Mesenchymal stem cell (in vitro differentiated cells and primary cell): ENCODE results near the gene SMTN.
A peak's percentile ranks its signal among the peaks of the same experiment; 100 is the strongest.

Source experiments
- DNase-seq: peaks from one replicate; pipeline ENCODE4 v3.0.0-alpha.2; 2013
- H2AFZ ChIP-seq: one replicate; pipeline ENCODE4 v1.6.1; 2013; ENCODE audit warnings: low read depth, mild to moderate bottlenecking, control low read depth, inconsistent platforms, low read length, moderate library complexity
- H2AK5ac ChIP-seq: 2 replicates; pipeline ENCODE4 v1.6.1; 2013; ENCODE audit warnings: low read length, moderate library complexity, mild to moderate bottlenecking, inconsistent platforms; ENCODE audit not compliant: severe bottlenecking
- H2BK120ac ChIP-seq: one replicate; pipeline ENCODE4 v1.6.1; 2013; ENCODE audit warnings: low read depth, mild to moderate bottlenecking, inconsistent platforms, low read length, moderate library complexity
- H2BK12ac ChIP-seq, 2 experiments: one replicate each; pipeline ENCODE4 v1.6.1; 2013; ENCODE audit warnings: inconsistent platforms in 2 of 2, low read length in 2 of 2, mild to moderate bottlenecking in 2 of 2, moderate library complexity in 2 of 2, control low read depth in 1 of 2
- H2BK15ac ChIP-seq: one replicate; pipeline ENCODE4 v1.6.1; 2013; ENCODE audit warnings: mild to moderate bottlenecking, low read depth, inconsistent platforms; ENCODE audit not compliant: poor library complexity, severe bottlenecking
- H2BK5ac ChIP-seq: 2 replicates; pipeline ENCODE4 v1.6.1; 2013; ENCODE audit warnings: low read depth, mild to moderate bottlenecking, low read length, control low read depth, inconsistent platforms; ENCODE audit not compliant: poor library complexity, severe bottlenecking
- H3K14ac ChIP-seq, 2 experiments: one replicate each; pipeline ENCODE4 v1.6.1; 2013; ENCODE audit warnings: inconsistent platforms in 2 of 2, low read length in 2 of 2, control low read depth in 1 of 2, mild to moderate bottlenecking in 1 of 2, moderate library complexity in 1 of 2
- H3K18ac ChIP-seq, 2 experiments: one replicate each; pipeline ENCODE4 v1.6.1; 2013; ENCODE audit warnings: inconsistent platforms in 2 of 2, low read length in 2 of 2, control low read depth in 1 of 2, low read depth in 1 of 2, mild to moderate bottlenecking in 1 of 2
- H3K23ac ChIP-seq, 2 experiments: one replicate each; pipeline ENCODE4 v1.6.1; 2013; ENCODE audit warnings: inconsistent platforms in 2 of 2, low read length in 2 of 2, mild to moderate bottlenecking in 2 of 2, moderate library complexity in 2 of 2, control low read depth in 1 of 2
- H3K27ac ChIP-seq: 2 replicates; pipeline ENCODE4 v1.5.1; 2013; ENCODE audit warnings: mild to moderate bottlenecking, moderate library complexity, low read length, control low read depth, inconsistent platforms; ENCODE audit not compliant: poor library complexity, severe bottlenecking
- H3K27me3 ChIP-seq, 2 experiments: 2 replicates each; pipeline versions ENCODE4 v1.6.1 to v1.7.0; 2013; ENCODE audit warnings: low read length in 2 of 2, mild to moderate bottlenecking in 2 of 2, moderate library complexity in 2 of 2, control low read depth in 1 of 2, inconsistent platforms in 1 of 2; ENCODE audit not compliant: control insufficient read depth in 1 of 2, insufficient read depth in 1 of 2
- H3K36me3 ChIP-seq, 2 experiments: 2 replicates each; pipeline versions ENCODE4 v1.6.1 to v1.7.0; 2013; ENCODE audit warnings: low read length in 2 of 2, control low read depth in 1 of 2, inconsistent platforms in 1 of 2, low read depth in 1 of 2, mild to moderate bottlenecking in 1 of 2; ENCODE audit not compliant: insufficient read depth in 2 of 2, control insufficient read depth in 1 of 2
- H3K4ac ChIP-seq, 2 experiments: one replicate each; pipeline ENCODE4 v1.6.1; 2013; ENCODE audit warnings: inconsistent platforms in 2 of 2, low read length in 2 of 2, mild to moderate bottlenecking in 2 of 2, moderate library complexity in 2 of 2, control low read depth in 1 of 2, low read depth in 1 of 2
- H3K4me1 ChIP-seq: 2 replicates; pipeline ENCODE4 v1.6.1; 2013; ENCODE audit warnings: low read depth, low read length, control low read depth; ENCODE audit not compliant: control insufficient read depth, insufficient read depth
- H3K4me2 ChIP-seq: 2 replicates; pipeline ENCODE4 v1.6.1; 2013; ENCODE audit warnings: low read length, mild to moderate bottlenecking, inconsistent platforms; ENCODE audit not compliant: poor library complexity, severe bottlenecking
- H3K4me3 ChIP-seq, 2 experiments: 2 replicates each; pipeline versions ENCODE4 v1.5.1 to v1.7.0; 2013; ENCODE audit warnings: low read length in 2 of 2, mild to moderate bottlenecking in 2 of 2, control low read depth in 1 of 2, low read depth in 1 of 2; ENCODE audit not compliant: insufficient read depth in 1 of 2
- H3K79me1 ChIP-seq: replicated peaks from 2 replicates; pipeline ENCODE4 v1.6.1; 2013; ENCODE audit warnings: mild to moderate bottlenecking, control low read depth, low read length, inconsistent platforms; ENCODE audit not compliant: poor library complexity, severe bottlenecking
- H3K9ac ChIP-seq: 2 replicates; pipeline ENCODE4 v1.7.0; 2013; ENCODE audit warnings: mild to moderate bottlenecking, low read length, moderate library complexity
- H3K9me3 ChIP-seq: 2 replicates; pipeline ENCODE4 v1.7.0; 2013; ENCODE audit warnings: mild to moderate bottlenecking, low read length; ENCODE audit not compliant: control insufficient read depth
- H4K8ac ChIP-seq: one replicate; pipeline ENCODE4 v1.6.1; 2013; ENCODE audit warnings: inconsistent platforms, mild to moderate bottlenecking, low read length, moderate library complexity
- H4K91ac ChIP-seq: one replicate; pipeline ENCODE4 v1.6.1; 2013; ENCODE audit warnings: mild to moderate bottlenecking, low read length, inconsistent platforms
- WGBS: methylation state at CpG from one replicate; pipeline ENCODE4 v1.1.7; 2013; ENCODE audit warnings: mixed read lengths; 5-methylcytosine and 5-hydroxymethylcytosine counted together

Gene SMTN

GRCh38 chr22:31087744-31088215 is 6.7 kb downstream of the SMTN start:
- H3K14ac ChIP-seq: no peak overlapping the region
- peaks cover 43% of the 10 kb centered on the region for H3K79me1 ChIP-seq
- H3K9ac ChIP-seq: no peak overlapping the region
- H3K4me1 ChIP-seq: peaks cover 49% of the 10 kb centered on the region
- no peak overlapping the region for H2BK12ac ChIP-seq
- H3K4me3 ChIP-seq: no peak overlapping the region
- no peaks in the 10 kb centered on the region for H3K9me3 ChIP-seq
- H3K23ac ChIP-seq: no peak overlapping the region
- no peak overlapping the region for H2BK15ac ChIP-seq
- no peak overlapping the region for H2AFZ ChIP-seq
- DNase-seq: no peak
- H2BK120ac ChIP-seq: no peak overlapping the region
- no peak overlapping the region for H3K4me2 ChIP-seq
- no peak overlapping the region for H3K4ac ChIP-seq
- no peak overlapping the region for H4K91ac ChIP-seq
- no peak overlapping the region for H3K27ac ChIP-seq
- H3K27me3 ChIP-seq: no peaks in the 10 kb centered on the region
- no peak overlapping the region for H2BK5ac ChIP-seq
- H3K18ac ChIP-seq: no peak overlapping the region
- H4K8ac ChIP-seq: no peak overlapping the region
- no peak overlapping the region for H2AK5ac ChIP-seq
- peaks cover 71 to 82% of the 10 kb centered on the region in 2 experiments for H3K36me3 ChIP-seq
- WGBS: 98% methylated on average over 21 of the region's 21 CpGs

- no peak overlapping the region for H2BK120ac ChIP-seq
- WGBS: 96% methylated on average over 23 of the region's 26 CpGs
Observed at GRCh38 chr22:31088233-31088986, 7.3 kb downstream of the SMTN start.

GRCh38 chr22:31089160-31090100 is 8.3 kb downstream of the SMTN start:
- Histone ChIP-seq H3K4me1 (peaks cover 32% of the 10 kb centered on the region), H4K91ac (peak overlapping the region; percentile 52), H3K9me3 (no peaks in the 10 kb centered on the region), H4K8ac (no peak overlapping the region), H3K27me3 (no peaks in the 10 kb centered on the region), H3K4me3 (no peak overlapping the region), H3K4me2 (no peak overlapping the region), H3K27ac (no peak overlapping the region), H2BK5ac (no peak overlapping the region), H3K36me3 (peaks cover 79 to 90% of the 10 kb centered on the region in 2 experiments), H3K4ac (no peak overlapping the region), H2AK5ac (no peak overlapping the region), H2AFZ (no peak overlapping the region), H3K79me1 (peaks cover 55% of the 10 kb centered on the region), H3K18ac (no peak overlapping the region), H2BK12ac (no peak overlapping the region), H3K9ac (no peak overlapping the region), H3K23ac (no peak overlapping the region), H3K14ac (no peak overlapping the region), H2BK15ac (no peak overlapping the region), H2BK120ac (no peak overlapping the region)
- 77% methylated on average over 9 of the region's 9 CpGs for WGBS
- peak; percentile 59 for DNase-seq

More at GRCh38 chr22:31088233-31088986, 7.3 kb downstream of the SMTN start:
- Histone ChIP-seq H3K79me1 (peaks cover 48% of the 10 kb centered on the region), H4K8ac (no peak overlapping the region), H2AFZ (no peak overlapping the region), H2AK5ac (no peak overlapping the region), H2BK15ac (no peak overlapping the region), H3K4ac (no peak overlapping the region), H3K4me1 (peaks cover 42% of the 10 kb centered on the region), H3K4me3 (no peak overlapping the region), H3K14ac (no peak overlapping the region), H2BK12ac (no peak overlapping the region), H3K36me3 (peaks cover 73 to 84% of the 10 kb centered on the region in 2 experiments), H3K27me3 (no peaks in the 10 kb centered on the region), H4K91ac (peak overlapping the region; percentile 43), H3K23ac (no peak overlapping the region), H3K27ac (no peak overlapping the region), H3K4me2 (no peak overlapping the region), H3K9ac (no peak overlapping the region), H3K9me3 (no peaks in the 10 kb centered on the region), H3K18ac (no peak overlapping the region), H2BK5ac (no peak overlapping the region)
- DNase-seq: no peak
